ENCODE data around the gene FHOD3.

- TF ChIP-seq MAX (IDR thresholded peaks at IDR 0.05): no peak
- no peak for TF ChIP-seq FOXM1 (IDR thresholded peaks at IDR 0.05; ENCODE audit: borderline replicate concordance, low read depth)
- TF ChIP-seq REST (IDR thresholded peaks at IDR 0.05; ENCODE audit: low read depth): no peak
- no peak for TF ChIP-seq RAD21 (IDR thresholded peaks at IDR 0.05; ENCODE audit: low read depth)
- TF ChIP-seq CEBPB (IDR thresholded peaks at IDR 0.05): no peak
- no peak for TF ChIP-seq TAF1 (IDR thresholded peaks at IDR 0.05; ENCODE audit: low read depth)
- TF ChIP-seq EP300 (IDR thresholded peaks at IDR 0.05; ENCODE audit: borderline replicate concordance): no peak
- TF ChIP-seq NFIC (IDR thresholded peaks at IDR 0.05): no peak
- TF ChIP-seq USF1 (IDR thresholded peaks at IDR 0.05): no peak
- TF ChIP-seq EGR1 (IDR thresholded peaks at IDR 0.05): no peak
Measured at GRCh38 chr18:36630917-36631316, 333.4 kb downstream of the FHOD3 start.

All from Ishikawa (cell line).